HCT116 (cell line): ENCODE measurements around the gene CABLES1. TPM values are rescaled to one million over a fixed set of nuclear protein-coding genes. Genes with fewer than 3 reads are reported as not detected.
"Not testable (repeated sequence)": the region's sequence is repeated elsewhere in the genome, so short reads cannot be mapped to it uniquely, and the experiment has no call there.

Experiments
- ATAC-seq: fragments of 200-7000 bp; cut with Tn5 transposase; 2 replicates; pipeline ENCODE4 v1.9.1; 2020; ENCODE audit warnings: mild to moderate bottlenecking, moderate library complexity
- BruUV-seq: library from RNA; stranded (reverse); fragments of 400-500 nt; replicated peaks from 2 replicates; lab custom pipeline; 2021; lab: Mats Ljungman, UMichigan
- CTCF ChIA-PET: fragments of 300-600 bp; sonication (Branson Sonifier 250); formaldehyde crosslinking; loops from one replicate; lab custom pipeline; 2021; ENCODE audit warnings: antibody characterized with exemption; lab: Charles Lee
- POLR2A ChIA-PET: fragments of 300-600, 350-600 bp; sonication (Branson Sonifier 250); formaldehyde crosslinking; loops from one replicate; lab custom pipeline; 2021; ENCODE audit warnings: antibody characterized with exemption; lab: Charles Lee
- RAD21 ChIA-PET, 2 experiments: fragments of 300-600 bp; sonication (Branson Sonifier 250); formaldehyde crosslinking; loops; one replicate each; lab custom pipeline; 2023; ENCODE audit warnings: low total read pairs in 2 of 2; ENCODE audit not compliant: uncharacterized antibody in 2 of 2, unreplicated experiment in 2 of 2, low non-redundant PET in 1 of 2; lab: Charles Lee
- DNase-seq: peaks from one replicate; pipeline ENCODE4 v3.0.0-alpha.2; 2010; ENCODE audit warnings: low read depth, low spot score
- H2AFZ ChIP-seq: fragments of 200-600 bp; shearing (Covaris generic), sonication (generic); 2 replicates; pipeline ENCODE4 v1.6.1; 2017; ENCODE audit warnings: low read depth, mixed run types, mixed read lengths, antibody characterized with exemption, low read length; ENCODE audit not compliant: poor library complexity, severe bottlenecking
- H3K27ac ChIP-seq: 2 replicates; pipeline ENCODE4 v1.5.1; 2012; ENCODE audit warnings: low read depth, low read length
- H3K27me3 ChIP-seq: fragments of 200-600 bp; sonication (generic); 2 replicates; pipeline ENCODE4 v1.6.1; 2016; ENCODE audit warnings: mixed run types, low read length, mixed read lengths; ENCODE audit not compliant: insufficient read depth
- H3K36me3 ChIP-seq, 2 experiments: fragments of 200-500 bp in 1 of 2; fragments of 200-600 bp in 1 of 2; sonication (Bioruptor generic) in 1 of 2; sonication (generic) in 1 of 2; 2 replicates each; pipeline versions ENCODE4 v1.5.1 to v1.6.1; 2014 to 2016; ENCODE audit warnings: low read length in 2 of 2, inconsistent platforms in 1 of 2, mixed read lengths in 1 of 2, mixed run types in 1 of 2; ENCODE audit not compliant: insufficient read depth in 2 of 2, control insufficient read depth in 1 of 2
- H3K4me1 ChIP-seq, 2 experiments: fragments of 200-600 bp in 1 of 2; sonication (generic) in 1 of 2; 2 replicates each; pipeline versions ENCODE4 v1.5.1 to v1.6.1; 2012 to 2017; ENCODE audit warnings: low read length in 2 of 2, inconsistent platforms in 1 of 2, mild to moderate bottlenecking in 1 of 2, mixed read lengths in 1 of 2, mixed run types in 1 of 2, moderate library complexity in 1 of 2; ENCODE audit not compliant: insufficient read depth in 2 of 2, control insufficient read depth in 1 of 2
- H3K4me2 ChIP-seq: fragments of 200-600 bp; sonication (generic); 2 replicates; pipeline ENCODE4 v1.6.1; 2017; ENCODE audit warnings: mixed run types, low read length, mixed read lengths
- H3K4me3 ChIP-seq, 2 experiments: fragments of 200-600 bp in 1 of 2; sonication (generic) in 1 of 2; replicated peaks in 1 of 2; 2 replicates each; pipeline ENCODE4 v1.5.1; 2011 to 2016; ENCODE audit warnings: low read length in 2 of 2, control low read depth in 1 of 2, low read depth in 1 of 2, mild to moderate bottlenecking in 1 of 2, mixed read lengths in 1 of 2, mixed run types in 1 of 2
- H3K79me2 ChIP-seq: fragments of 200-600 bp; sonication (generic); 2 replicates; pipeline ENCODE4 v1.6.1; 2017; ENCODE audit warnings: mild to moderate bottlenecking, mixed run types, low read length, moderate library complexity, mixed read lengths; ENCODE audit not compliant: insufficient read depth
- H3K9ac ChIP-seq: fragments of 200-600 bp; sonication (generic); 2 replicates; pipeline ENCODE4 v1.6.1; 2016; ENCODE audit warnings: low read length, mixed read lengths
- H3K9me2 ChIP-seq: fragments of 200-600 bp; sonication (generic), shearing (Covaris generic); 2 replicates; pipeline ENCODE4 v1.6.1; 2017; ENCODE audit warnings: mixed run types, mild to moderate bottlenecking, moderate library complexity; ENCODE audit not compliant: insufficient read depth
- H3K9me3 ChIP-seq, 2 experiments: fragments of 200-500 bp in 1 of 2; fragments of 200-600 bp in 1 of 2; sonication (Bioruptor generic) in 1 of 2; sonication (generic) in 1 of 2; 2 replicates each; pipeline ENCODE4 v1.6.1; 2014 to 2017; ENCODE audit warnings: low read length in 2 of 2, mixed read lengths in 2 of 2, inconsistent platforms in 1 of 2, low read depth in 1 of 2, mild to moderate bottlenecking in 1 of 2, mixed run types in 1 of 2, moderate library complexity in 1 of 2; ENCODE audit not compliant: control insufficient read depth in 1 of 2, insufficient read depth in 1 of 2
- H4K20me1 ChIP-seq: fragments of 200-600 bp; sonication (generic), shearing (Covaris generic); 2 replicates; pipeline ENCODE4 v1.6.1; 2017; ENCODE audit warnings: mixed run types, mild to moderate bottlenecking, moderate library complexity; ENCODE audit not compliant: insufficient read depth
- EGR1 ChIP-seq: IDR thresholded peaks from 2 replicates; pipeline ENCODE4 v1.6.1; 2012; ENCODE audit warnings: low read depth
- ELF1 ChIP-seq: IDR thresholded peaks from 2 replicates; pipeline ENCODE4 v1.6.1; 2012; ENCODE audit warnings: low read depth, borderline replicate concordance
- EZH2 ChIP-seq: fragments of 200-600 bp; sonication (generic); IDR thresholded peaks from 2 replicates; pipeline ENCODE4 v1.6.1; 2017; ENCODE audit warnings: antibody characterized with exemption, mixed run types
- JUND ChIP-seq: IDR thresholded peaks from 2 replicates; pipeline ENCODE4 v1.6.1; 2012
- POLR2A ChIP-seq: IDR thresholded peaks from 2 replicates; pipeline ENCODE4 v1.7.0; 2011; ENCODE audit warnings: borderline replicate concordance; ENCODE audit not compliant: insufficient read depth, insufficient read length; ENCODE audit errors: extremely low read depth
- POLR2AphosphoS5 ChIP-seq: IDR thresholded peaks from 2 replicates; pipeline ENCODE4 v1.6.1; 2011; ENCODE audit warnings: mild to moderate bottlenecking, low read depth, low read length, moderate library complexity
- RAD21 ChIP-seq: IDR thresholded peaks from 2 replicates; pipeline ENCODE4 v1.6.1; 2012; ENCODE audit warnings: low read depth, mild to moderate bottlenecking
- SIN3A ChIP-seq: IDR thresholded peaks from 2 replicates; pipeline ENCODE4 v1.6.1; 2012; ENCODE audit warnings: low read depth
- SP1 ChIP-seq: IDR thresholded peaks from 2 replicates; pipeline ENCODE4 v1.6.1; 2012; ENCODE audit warnings: low read depth
- TCF7L2 ChIP-seq: IDR thresholded peaks from 2 replicates; pipeline ENCODE4 v1.7.0; 2011; ENCODE audit warnings: borderline replicate concordance, inconsistent platforms; ENCODE audit not compliant: insufficient read depth, insufficient read length; ENCODE audit errors: extremely low read depth
- ZFX ChIP-seq: fragments of 450-650 bp; IDR thresholded peaks from 2 replicates; pipeline ENCODE4 v1.6.1; 2017
- ZNF274 ChIP-seq: fragments of 200-500 bp; sonication (Bioruptor generic); IDR thresholded peaks from 2 replicates; pipeline ENCODE4 v1.6.1; 2014; ENCODE audit warnings: mild to moderate bottlenecking, low read depth, low read length, inconsistent platforms
- intact Hi-C: fragments of 100-400 bp; cut with micrococcal nuclease; formaldehyde crosslinking; loops from 2 replicates; pipeline ENCODE4 v1.10.0; 2022
- total RNA-seq: library from RNA; stranded (reverse); gene quantifications from one replicate; pipeline ENCODE4 v1.2.1, GENCODE V29; 2021; ENCODE audit not compliant: unreplicated experiment
- TF ChIP-seq, protein P1 (sequence below), 3 experiments: fragments of 200-600 bp in 1 of 3; sonication (generic) in 1 of 3; IDR thresholded peaks in 2 of 3; conservative IDR thresholded peaks in 1 of 3; 2 replicates each; pipeline ENCODE4 v1.5.1; 2012 to 2017; ENCODE audit warnings: low read depth in 2 of 3, low read length in 2 of 3, antibody characterized with exemption in 1 of 3, borderline replicate concordance in 1 of 3, control low read depth in 1 of 3, mild to moderate bottlenecking in 1 of 3, mixed read lengths in 1 of 3, mixed run types in 1 of 3, moderate library complexity in 1 of 3; ENCODE audit not compliant: insufficient read depth in 1 of 3
- TF ChIP-seq, protein P2 (sequence below): IDR thresholded peaks from 2 replicates; pipeline ENCODE4 v1.6.1; 2012
- TF ChIP-seq, protein P3 (sequence below): IDR thresholded peaks from 2 replicates; pipeline ENCODE4 v1.6.1; 2012; ENCODE audit warnings: low read depth
- TF ChIP-seq, protein P4 (sequence below): IDR thresholded peaks from 2 replicates; pipeline ENCODE4 v1.6.1; 2012

The CABLES1 gene
- total RNA-seq, 1 experiment from 2014 or later, result 7.7 TPM

DNA sequence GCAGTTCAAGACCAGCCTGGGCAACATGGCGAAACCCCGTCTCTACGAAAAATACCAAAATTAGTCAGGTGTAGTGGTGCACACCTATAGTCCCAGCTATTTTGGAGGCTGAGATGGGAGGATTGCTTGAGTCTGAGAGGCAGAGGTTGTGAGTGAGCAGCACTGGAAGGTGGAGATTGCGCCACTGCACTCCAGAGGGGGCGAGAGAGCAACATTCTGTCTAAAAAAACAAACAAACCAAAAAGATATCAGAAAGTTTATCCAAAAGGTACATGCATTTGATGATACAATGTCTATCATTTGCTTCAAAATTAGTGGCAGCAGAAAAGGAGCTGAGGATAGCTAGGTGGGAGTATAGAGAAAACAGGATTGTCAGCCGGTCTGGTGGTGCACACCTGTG, 39.8 kb upstream of the CABLES1 start:
- no TSS peak for BruUV-seq
- ATAC-seq, result 0 out of 2 replicates have a peak, but pooled peaks have one; percentile 61
- ChIA-PET POLR2A (no interaction called here), RAD21 (no interaction called here), CTCF (no interaction called here)
- TF ChIP-seq EGR1, result no peak
- TF ChIP-seq ELF1, result no peak
- no peak for TF ChIP-seq TCF7L2
- no peak for TF ChIP-seq ZFX
- TF ChIP-seq, protein P1, sequence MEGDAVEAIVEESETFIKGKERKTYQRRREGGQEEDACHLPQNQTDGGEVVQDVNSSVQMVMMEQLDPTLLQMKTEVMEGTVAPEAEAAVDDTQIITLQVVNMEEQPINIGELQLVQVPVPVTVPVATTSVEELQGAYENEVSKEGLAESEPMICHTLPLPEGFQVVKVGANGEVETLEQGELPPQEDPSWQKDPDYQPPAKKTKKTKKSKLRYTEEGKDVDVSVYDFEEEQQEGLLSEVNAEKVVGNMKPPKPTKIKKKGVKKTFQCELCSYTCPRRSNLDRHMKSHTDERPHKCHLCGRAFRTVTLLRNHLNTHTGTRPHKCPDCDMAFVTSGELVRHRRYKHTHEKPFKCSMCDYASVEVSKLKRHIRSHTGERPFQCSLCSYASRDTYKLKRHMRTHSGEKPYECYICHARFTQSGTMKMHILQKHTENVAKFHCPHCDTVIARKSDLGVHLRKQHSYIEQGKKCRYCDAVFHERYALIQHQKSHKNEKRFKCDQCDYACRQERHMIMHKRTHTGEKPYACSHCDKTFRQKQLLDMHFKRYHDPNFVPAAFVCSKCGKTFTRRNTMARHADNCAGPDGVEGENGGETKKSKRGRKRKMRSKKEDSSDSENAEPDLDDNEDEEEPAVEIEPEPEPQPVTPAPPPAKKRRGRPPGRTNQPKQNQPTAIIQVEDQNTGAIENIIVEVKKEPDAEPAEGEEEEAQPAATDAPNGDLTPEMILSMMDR (IDR thresholded peaks at IDR 0.05 in 2 of 3, conservative IDR thresholded peaks at IDR 0.05 in 1 of 3; ENCODE audit: borderline replicate concordance in 1 of 3, insufficient read depth in 1 of 3, low read depth in 2 of 3, low read length in 2 of 3), result peak in 2 of 3 experiments; percentile 29 to 42; a peak in 4 of 6 replicates
- TF ChIP-seq EZH2, result no peak
- no peak for TF ChIP-seq SP1
- no peak for TF ChIP-seq POLR2A
- TF ChIP-seq, protein P2, sequence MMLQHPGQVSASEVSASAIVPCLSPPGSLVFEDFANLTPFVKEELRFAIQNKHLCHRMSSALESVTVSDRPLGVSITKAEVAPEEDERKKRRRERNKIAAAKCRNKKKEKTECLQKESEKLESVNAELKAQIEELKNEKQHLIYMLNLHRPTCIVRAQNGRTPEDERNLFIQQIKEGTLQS, result no peak
- TF ChIP-seq, protein P3, sequence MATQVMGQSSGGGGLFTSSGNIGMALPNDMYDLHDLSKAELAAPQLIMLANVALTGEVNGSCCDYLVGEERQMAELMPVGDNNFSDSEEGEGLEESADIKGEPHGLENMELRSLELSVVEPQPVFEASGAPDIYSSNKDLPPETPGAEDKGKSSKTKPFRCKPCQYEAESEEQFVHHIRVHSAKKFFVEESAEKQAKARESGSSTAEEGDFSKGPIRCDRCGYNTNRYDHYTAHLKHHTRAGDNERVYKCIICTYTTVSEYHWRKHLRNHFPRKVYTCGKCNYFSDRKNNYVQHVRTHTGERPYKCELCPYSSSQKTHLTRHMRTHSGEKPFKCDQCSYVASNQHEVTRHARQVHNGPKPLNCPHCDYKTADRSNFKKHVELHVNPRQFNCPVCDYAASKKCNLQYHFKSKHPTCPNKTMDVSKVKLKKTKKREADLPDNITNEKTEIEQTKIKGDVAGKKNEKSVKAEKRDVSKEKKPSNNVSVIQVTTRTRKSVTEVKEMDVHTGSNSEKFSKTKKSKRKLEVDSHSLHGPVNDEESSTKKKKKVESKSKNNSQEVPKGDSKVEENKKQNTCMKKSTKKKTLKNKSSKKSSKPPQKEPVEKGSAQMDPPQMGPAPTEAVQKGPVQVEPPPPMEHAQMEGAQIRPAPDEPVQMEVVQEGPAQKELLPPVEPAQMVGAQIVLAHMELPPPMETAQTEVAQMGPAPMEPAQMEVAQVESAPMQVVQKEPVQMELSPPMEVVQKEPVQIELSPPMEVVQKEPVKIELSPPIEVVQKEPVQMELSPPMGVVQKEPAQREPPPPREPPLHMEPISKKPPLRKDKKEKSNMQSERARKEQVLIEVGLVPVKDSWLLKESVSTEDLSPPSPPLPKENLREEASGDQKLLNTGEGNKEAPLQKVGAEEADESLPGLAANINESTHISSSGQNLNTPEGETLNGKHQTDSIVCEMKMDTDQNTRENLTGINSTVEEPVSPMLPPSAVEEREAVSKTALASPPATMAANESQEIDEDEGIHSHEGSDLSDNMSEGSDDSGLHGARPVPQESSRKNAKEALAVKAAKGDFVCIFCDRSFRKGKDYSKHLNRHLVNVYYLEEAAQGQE, result no peak
- TF ChIP-seq RAD21, result peak; percentile 25; the same call in 1 of the 2 replicates
- TF ChIP-seq ZNF274, result no peak
- TF ChIP-seq, protein P4, sequence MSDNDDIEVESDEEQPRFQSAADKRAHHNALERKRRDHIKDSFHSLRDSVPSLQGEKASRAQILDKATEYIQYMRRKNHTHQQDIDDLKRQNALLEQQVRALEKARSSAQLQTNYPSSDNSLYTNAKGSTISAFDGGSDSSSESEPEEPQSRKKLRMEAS, result no peak
- no peak for TF ChIP-seq SIN3A
- no peak for TF ChIP-seq POLR2AphosphoS5
- TF ChIP-seq JUND, result no peak
- intact Hi-C loops, result loop anchor here (5.0 kb wide), 1 partner anchor 53 kb away; no protein-coding TSS in a partner anchor
- H3K36me3 ChIP-seq, result no peaks in the 10 kb centered on the region
- no peaks in the 10 kb centered on the region for H3K79me2 ChIP-seq
- no peak overlapping the region for H3K9ac ChIP-seq
- H4K20me1 ChIP-seq, result no peaks in the 10 kb centered on the region
- H3K9me2 ChIP-seq, result no peaks in the 10 kb centered on the region
- H3K4me3 ChIP-seq, result no peak overlapping the region
- H3K4me1 ChIP-seq, result peaks cover 0 to 17% of the 10 kb centered on the region in 2 experiments; a peak in 2 of 4 replicates
- no peak for DNase-seq
- no peaks in the 10 kb centered on the region for H3K9me3 ChIP-seq
- H2AFZ ChIP-seq, result no peak overlapping the region
- no peak overlapping the region for H3K4me2 ChIP-seq
- no peak overlapping the region for H3K27ac ChIP-seq
- H3K27me3 ChIP-seq, result no peaks in the 10 kb centered on the region

DNA sequence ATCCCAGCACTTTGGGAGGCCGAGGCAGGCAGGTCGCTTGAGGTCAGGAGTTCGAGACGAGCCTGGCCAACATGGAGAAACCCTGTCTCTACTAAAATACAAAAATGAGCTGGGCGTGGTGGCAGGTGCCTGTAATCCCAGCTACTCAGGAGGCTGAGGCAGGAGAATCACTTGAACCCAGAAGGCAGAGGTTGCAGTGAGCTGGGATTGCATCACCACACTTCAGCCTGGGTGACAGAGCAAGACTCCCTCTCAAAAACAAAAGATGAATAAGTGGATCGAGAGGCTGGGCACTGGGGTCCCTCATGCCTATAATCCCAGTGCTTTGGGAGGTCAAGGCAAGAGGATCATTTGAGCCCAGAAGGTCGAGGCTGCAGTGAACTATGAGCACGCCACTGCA, 38.3 kb upstream of the CABLES1 start:
- RAD21 ChIA-PET, POLR2A ChIA-PET, H3K9ac ChIP-seq, H4K20me1 ChIP-seq, H3K36me3 ChIP-seq, H3K4me2 ChIP-seq, H3K27ac ChIP-seq, H3K27me3 ChIP-seq, DNase-seq, H3K9me3 ChIP-seq, H3K9me2 ChIP-seq, ATAC-seq, H2AFZ ChIP-seq, H3K4me3 ChIP-seq, BruUV-seq, H3K79me2 ChIP-seq: not testable (repeated sequence)
- CTCF ChIA-PET, result interaction anchor here (1.0 kb wide), 1 partner anchor 35 kb away, joined by 4 read pairs; no protein-coding TSS in a partner anchor
- intact Hi-C loops, result loop anchor here (5.0 kb wide), 1 partner anchor 55 kb away; no protein-coding TSS in a partner anchor
- H3K4me1 ChIP-seq, result peaks cover 0 to 19% of the 10 kb centered on the region in 2 experiments; a peak in 2 of 4 replicates
